Skeletal muscle tissue (tissue), 4 donors: ENCODE results near the gene SCUBE1. TPM values are rescaled to one million over a fixed set of nuclear protein-coding genes. Genes with fewer than 3 reads are reported as not detected.
"Not testable (repeated sequence)": the region's sequence is repeated elsewhere in the genome, so short reads cannot be mapped to it uniquely, and the experiment has no call there.

Experiments used
- H3K27ac ChIP-seq: one replicate; pipeline ENCODE4 v1.7.0; 2013; ENCODE audit warnings: mild to moderate bottlenecking, low read depth, low read length, inconsistent platforms
- H3K27me3 ChIP-seq, 3 donors: one replicate each; pipeline ENCODE4 v1.7.0; 2013; ENCODE audit warnings: low read length in 3 of 3; ENCODE audit not compliant: control insufficient read depth in 3 of 3, insufficient read depth in 3 of 3
- H3K36me3 ChIP-seq, 3 donors: one replicate each; pipeline ENCODE4 v1.7.0; 2013; ENCODE audit warnings: low read length in 3 of 3; ENCODE audit not compliant: control insufficient read depth in 3 of 3, insufficient read depth in 3 of 3
- H3K4me1 ChIP-seq, 3 donors: one replicate each; pipeline ENCODE4 v1.7.0; 2013; ENCODE audit warnings: low read length in 3 of 3, mild to moderate bottlenecking in 3 of 3; ENCODE audit not compliant: control insufficient read depth in 3 of 3, insufficient read depth in 3 of 3
- H3K4me3 ChIP-seq, 3 donors: one replicate each; pipeline ENCODE4 v1.7.0; 2013; ENCODE audit warnings: low read length in 3 of 3
- H3K9ac ChIP-seq, 3 donors: one replicate each; pipeline ENCODE4 v1.7.0; 2013; ENCODE audit warnings: low read length in 3 of 3, mild to moderate bottlenecking in 3 of 3, moderate library complexity in 2 of 3, low read depth in 1 of 3
- H3K9me3 ChIP-seq, 3 donors: one replicate each; pipeline ENCODE4 v1.7.0; 2013; ENCODE audit warnings: low read length in 3 of 3; ENCODE audit not compliant: control insufficient read depth in 3 of 3
- total RNA-seq: library from RNA; depleted of rRNA; stranded (reverse); fragments of >200 nt; gene quantifications from one replicate; pipeline ENCODE4 v1.2.3, GENCODE V29; 2014
- donor health status: Osteomylitis.

Gene SCUBE1
- total RNA-seq, 1 donor from 2014 or later, result under 0.01 TPM

- Histone ChIP-seq H3K27ac (no peak overlapping the region), H3K9me3 (no peaks in the 10 kb centered on the region), H3K4me3 (no peak overlapping the region), H3K27me3 (peaks cover 15 to 35% (median 18%) of the 10 kb centered on the region in 3 donors), H3K36me3 (no peaks in the 10 kb centered on the region), H3K4me1 (no peaks in the 10 kb centered on the region), H3K9ac (no peak overlapping the region)
These were observed 20.4 kb upstream of the SCUBE1 start for GRCh38 chr22:43363315-43364168.

- no peak overlapping the region for H3K27ac ChIP-seq
- no peak overlapping the region for H3K9ac ChIP-seq
- no peaks in the 10 kb centered on the region for H3K9me3 ChIP-seq
- no peak overlapping the region for H3K4me3 ChIP-seq
- H3K36me3 ChIP-seq, result no peaks in the 10 kb centered on the region
- peaks cover 7 to 19% (median 15%) of the 10 kb centered on the region in 3 donors for H3K27me3 ChIP-seq
- no peaks in the 10 kb centered on the region for H3K4me1 ChIP-seq
These were observed 17.4 kb upstream of the SCUBE1 start for GRCh38 chr22:43360576-43360975.

GRCh38 chr22:43356881-43357280 is 13.7 kb upstream of the SCUBE1 start:
- Histone ChIP-seq H3K36me3 (no peaks in the 10 kb centered on the region), H3K27me3 (peaks cover 0 to 11% (median 8%) of the 10 kb centered on the region in 3 donors), H3K9me3 (no peaks in the 10 kb centered on the region), H3K9ac (no peak overlapping the region), H3K4me1 (no peaks in the 10 kb centered on the region), H3K4me3 (no peak overlapping the region), H3K27ac (no peak overlapping the region)

- not testable (repeated sequence) for H3K9me3 ChIP-seq, H3K27ac ChIP-seq, H3K4me3 ChIP-seq, H3K36me3 ChIP-seq, H3K9ac ChIP-seq, H3K4me1 ChIP-seq
- H3K27me3 ChIP-seq, result peaks cover 3 to 12% (median 10%) of the 10 kb centered on the region in 3 donors
These were observed 12.5 kb upstream of the SCUBE1 start for GRCh38 chr22:43355688-43356087.

- no peaks in the 10 kb centered on the region for H3K36me3 ChIP-seq
- no peak overlapping the region for H3K27ac ChIP-seq
- peaks cover 19 to 28% (median 19%) of the 10 kb centered on the region in 3 donors for H3K27me3 ChIP-seq
- H3K9ac ChIP-seq, result no peak overlapping the region
- no peaks in the 10 kb centered on the region for H3K4me1 ChIP-seq
- H3K4me3 ChIP-seq, result no peak overlapping the region
- no peaks in the 10 kb centered on the region for H3K9me3 ChIP-seq
These were observed 8.8 kb upstream of the SCUBE1 start for GRCh38 chr22:43351966-43352345.

- Histone ChIP-seq H3K4me3 (no peak overlapping the region), H3K27ac (no peak overlapping the region), H3K4me1 (peaks cover 0 to 6% (median 6%) of the 10 kb centered on the region in 3 donors), H3K36me3 (no peaks in the 10 kb centered on the region), H3K9ac (no peak overlapping the region), H3K9me3 (no peaks in the 10 kb centered on the region), H3K27me3 (peaks cover 19 to 45% (median 33%) of the 10 kb centered on the region in 3 donors)
These were observed 6.5 kb upstream of the SCUBE1 start for GRCh38 chr22:43349636-43350035.

GRCh38 chr22:43346521-43346929 is 3.4 kb upstream of the SCUBE1 start:
- Histone ChIP-seq H3K4me3 (no peak overlapping the region), H3K27ac (no peak overlapping the region), H3K36me3 (no peaks in the 10 kb centered on the region), H3K4me1 (peaks cover 0 to 6% (median 6%) of the 10 kb centered on the region in 3 donors), H3K9me3 (no peaks in the 10 kb centered on the region), H3K27me3 (peaks cover 40 to 66% (median 48%) of the 10 kb centered on the region in 3 donors), H3K9ac (no peak overlapping the region)

GRCh38 chr22:43345761-43346301 is 2.7 kb upstream of the SCUBE1 start:
- no peak overlapping the region for H3K4me3 ChIP-seq
- peaks cover 44 to 69% (median 52%) of the 10 kb centered on the region in 3 donors for H3K27me3 ChIP-seq
- H3K9ac ChIP-seq, result no peak overlapping the region
- peaks cover 0 to 6% (median 6%) of the 10 kb centered on the region in 3 donors for H3K4me1 ChIP-seq
- H3K36me3 ChIP-seq, result no peaks in the 10 kb centered on the region
- H3K27ac ChIP-seq, result no peak overlapping the region
- no peaks in the 10 kb centered on the region for H3K9me3 ChIP-seq

GRCh38 chr22:43345356-43345755 is 2.2 kb upstream of the SCUBE1 start:
- H3K27ac ChIP-seq, result no peak overlapping the region
- no peak overlapping the region for H3K9ac ChIP-seq
- H3K27me3 ChIP-seq, result peaks cover 49 to 71% (median 56%) of the 10 kb centered on the region in 3 donors
- no peaks in the 10 kb centered on the region for H3K36me3 ChIP-seq
- H3K4me3 ChIP-seq, result no peak overlapping the region
- H3K9me3 ChIP-seq, result no peaks in the 10 kb centered on the region
- H3K4me1 ChIP-seq, result peaks cover 0 to 6% (median 6%) of the 10 kb centered on the region in 3 donors

GRCh38 chr22:43344520-43344787 is 1.3 kb upstream of the SCUBE1 start:
- no peak overlapping the region for H3K9ac ChIP-seq
- no peaks in the 10 kb centered on the region for H3K36me3 ChIP-seq
- H3K9me3 ChIP-seq, result no peaks in the 10 kb centered on the region
- H3K27ac ChIP-seq, result no peak overlapping the region
- peaks cover 0 to 6% (median 6%) of the 10 kb centered on the region in 3 donors for H3K4me1 ChIP-seq
- no peak overlapping the region for H3K4me3 ChIP-seq
- H3K27me3 ChIP-seq, result peaks cover 47 to 70% (median 54%) of the 10 kb centered on the region in 3 donors
